CMK (cell line): ENCODE data around the gene NIM1K.
"Not testable (repeated sequence)": the region's sequence is repeated elsewhere in the genome, so short reads cannot be mapped to it uniquely, and the experiment has no call there.

Experiments used
- DNase-seq: peaks from one replicate; pipeline ENCODE4 v3.0.0-alpha.2; 2010; ENCODE audit warnings: low read depth

Gene NIM1K

DNA sequence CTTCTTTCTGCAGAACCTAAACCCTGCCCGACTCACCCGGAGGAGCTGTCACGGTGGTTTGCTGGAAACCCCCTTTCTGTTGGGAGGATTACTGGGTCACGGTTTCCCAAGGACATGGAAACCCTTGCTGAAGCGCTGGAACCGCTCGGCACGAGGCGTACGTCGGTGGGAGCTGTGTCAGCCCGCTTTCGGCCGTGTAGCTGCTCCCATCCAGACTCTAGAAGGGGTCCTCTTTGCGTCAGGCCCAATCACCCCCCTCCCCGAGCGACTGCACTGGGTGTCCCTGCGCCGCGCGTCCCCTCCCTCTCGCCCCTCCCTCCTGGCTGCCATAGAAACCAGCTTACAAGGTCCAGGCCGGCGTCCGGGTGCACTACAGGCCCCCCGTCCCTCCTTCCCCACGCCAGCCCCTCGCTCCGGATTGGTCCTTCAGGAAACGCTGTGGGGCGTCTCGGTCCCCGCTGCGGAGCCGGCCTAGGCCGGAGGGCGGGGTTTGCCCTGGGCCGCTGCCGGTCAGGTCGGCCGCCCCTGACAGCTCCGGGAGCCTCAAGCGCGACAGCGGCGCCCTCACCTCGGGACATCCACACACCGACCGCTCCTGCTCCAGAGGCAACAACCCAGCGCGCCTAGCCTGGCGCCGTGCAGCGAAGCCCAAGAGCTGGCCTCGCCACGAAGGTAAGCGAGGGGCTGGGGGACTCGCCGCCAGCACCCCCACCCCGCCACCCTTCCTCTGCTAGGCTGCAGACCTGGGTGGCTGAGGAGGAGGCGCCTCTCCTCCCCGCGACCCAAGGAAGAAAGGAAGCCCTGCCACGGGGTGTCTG is at the start of gene NIM1K:
NIM1K (plus strand) TSS at position 486 of the 818 bp plus-strand sequence. CDS start 53,551 bp downstream, outside the sequence.
- DNase-seq = no peak

GRCh38 chr5:43145071-43145470 is 47.0 kb upstream of the NIM1K start:
- DNase-seq = no peak

DNA sequence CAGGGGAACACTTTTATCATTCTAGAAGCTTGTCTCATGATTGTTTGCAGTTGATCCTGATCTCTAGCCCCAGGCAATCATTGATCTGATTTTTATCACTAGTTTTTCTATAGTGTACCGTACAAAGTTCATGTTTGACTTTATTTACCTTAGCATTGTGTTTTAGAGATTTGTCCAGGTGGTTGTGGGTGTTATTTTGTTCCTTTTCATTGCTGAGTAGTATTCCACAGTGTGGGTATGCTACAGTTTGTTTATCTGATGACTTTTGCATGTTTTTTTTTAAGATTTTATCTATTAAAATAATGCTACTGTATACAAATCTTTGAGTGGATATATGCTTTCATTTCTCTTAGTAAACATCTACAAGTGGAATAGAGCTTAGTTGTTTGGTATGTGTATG is 45.1 kb upstream of the NIM1K start:
- DNase-seq = no peak

DNA sequence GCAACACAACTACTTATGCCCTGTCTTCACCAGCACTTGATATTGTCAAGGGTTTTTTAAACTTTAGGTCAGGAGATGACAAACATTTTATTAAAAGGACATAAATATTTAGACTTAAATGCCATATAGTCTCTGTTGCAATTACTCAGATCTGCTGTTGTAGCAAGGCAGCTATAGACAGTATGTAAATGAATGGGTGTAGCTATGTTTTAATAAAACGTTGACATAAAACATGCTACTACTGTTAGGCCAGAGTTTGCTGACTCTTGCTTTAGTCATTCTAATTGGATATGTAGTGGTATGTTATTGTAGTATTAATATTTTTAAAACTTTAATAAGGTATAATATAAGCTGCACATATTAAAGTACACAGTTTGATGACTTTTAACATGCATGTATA is 43.6 kb upstream of the NIM1K start:
- DNase-seq = no peak

- no peak for DNase-seq
These were observed 42.8 kb upstream of the NIM1K start for GRCh38 chr5:43149231-43149630.

- DNase-seq = no peak
These were observed 42.0 kb upstream of the NIM1K start for GRCh38 chr5:43150075-43150474.

DNA sequence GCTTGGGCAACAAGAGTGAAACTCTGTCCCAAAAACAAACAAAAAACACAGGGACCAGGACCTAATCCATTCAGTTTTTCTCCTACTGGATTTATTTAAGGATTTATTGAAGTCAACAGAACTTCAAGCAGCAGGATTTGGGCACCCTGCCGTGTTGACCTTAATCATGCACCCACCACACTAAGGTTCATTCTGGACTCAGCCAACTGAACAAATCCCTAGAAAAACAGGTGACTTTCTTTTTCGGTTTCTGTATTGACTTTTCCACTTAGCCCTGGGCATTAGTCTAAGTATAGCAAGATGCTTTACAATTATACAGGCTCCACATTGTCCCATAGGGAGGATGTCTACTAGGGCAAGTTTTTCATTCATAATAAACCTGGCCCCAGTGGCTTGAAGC is 41.3 kb upstream of the NIM1K start:
- no peak for DNase-seq

DNA sequence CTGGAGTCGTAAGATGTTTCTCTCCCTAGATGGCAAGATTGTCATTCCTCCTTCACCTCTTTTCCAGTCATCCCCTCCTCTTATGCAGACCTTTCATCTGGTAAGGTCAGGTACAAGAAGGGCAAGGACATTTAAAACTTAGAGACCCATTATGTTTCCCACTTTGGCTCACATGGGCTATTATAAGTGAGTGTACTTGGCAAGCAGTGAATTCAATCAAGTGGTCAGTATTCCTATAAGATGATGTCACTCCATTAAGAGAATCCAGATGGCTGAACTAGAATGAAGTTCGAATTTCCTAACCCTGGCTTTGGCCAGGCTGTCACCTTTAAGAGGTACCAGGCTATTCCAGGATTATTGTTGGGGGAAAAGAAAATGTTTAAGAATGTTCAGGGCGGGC is 39.1 kb upstream of the NIM1K start:
- no peak for DNase-seq

DNA sequence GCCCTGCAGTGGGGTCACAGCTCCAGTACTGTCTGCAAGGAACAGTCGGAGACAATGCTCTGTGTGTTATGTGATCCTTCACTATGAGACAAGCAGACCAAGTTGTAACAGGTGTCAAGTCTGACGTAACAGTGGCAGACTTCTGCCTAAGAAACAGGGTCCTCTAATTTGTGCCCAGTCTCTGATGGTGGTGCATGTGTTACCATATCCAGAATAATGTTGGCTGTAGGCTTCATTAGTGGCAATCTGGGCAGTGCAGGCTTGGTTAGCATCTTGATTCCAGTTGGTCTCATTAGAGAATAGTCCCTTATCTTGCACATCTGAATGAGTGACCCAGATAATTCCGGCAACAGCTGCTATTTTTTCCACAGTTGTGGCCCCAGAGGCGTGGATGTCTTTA is 37.6 kb upstream of the NIM1K start:
- DNase-seq = no peak

DNA sequence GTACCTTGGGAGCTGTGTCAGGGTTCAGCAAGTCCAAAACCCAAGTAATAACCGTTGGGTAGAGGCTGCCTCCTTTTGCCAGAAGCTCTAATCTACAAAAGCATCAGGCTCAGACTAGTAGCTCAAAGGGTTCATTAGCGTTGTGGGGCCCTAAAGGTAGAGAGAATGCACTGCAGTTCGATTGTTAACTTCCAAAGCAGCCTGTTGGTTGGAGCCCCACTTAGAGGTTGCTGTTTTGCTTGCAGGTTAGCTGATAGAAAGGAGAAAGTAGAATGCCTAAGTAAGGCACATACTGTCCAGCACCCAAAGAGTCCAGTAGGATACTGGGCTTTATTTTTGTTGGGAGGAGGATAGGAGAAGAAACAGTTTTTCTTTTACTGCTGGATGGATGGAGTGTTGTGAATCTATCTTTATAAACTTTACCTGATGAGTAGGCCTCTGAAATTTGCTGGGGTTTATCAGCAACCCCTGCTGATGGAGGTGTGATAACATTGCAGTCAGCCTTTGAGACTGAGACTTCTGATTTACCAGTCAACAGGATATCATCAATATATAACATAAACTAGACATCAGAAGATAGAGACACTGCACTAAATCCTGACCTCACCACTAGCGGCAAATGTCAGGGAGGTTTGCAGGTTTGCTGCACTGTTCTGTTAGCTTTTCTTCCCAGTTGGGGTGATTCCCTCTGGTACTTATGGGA is 36.5 kb upstream of the NIM1K start:
- no peak for DNase-seq

DNA sequence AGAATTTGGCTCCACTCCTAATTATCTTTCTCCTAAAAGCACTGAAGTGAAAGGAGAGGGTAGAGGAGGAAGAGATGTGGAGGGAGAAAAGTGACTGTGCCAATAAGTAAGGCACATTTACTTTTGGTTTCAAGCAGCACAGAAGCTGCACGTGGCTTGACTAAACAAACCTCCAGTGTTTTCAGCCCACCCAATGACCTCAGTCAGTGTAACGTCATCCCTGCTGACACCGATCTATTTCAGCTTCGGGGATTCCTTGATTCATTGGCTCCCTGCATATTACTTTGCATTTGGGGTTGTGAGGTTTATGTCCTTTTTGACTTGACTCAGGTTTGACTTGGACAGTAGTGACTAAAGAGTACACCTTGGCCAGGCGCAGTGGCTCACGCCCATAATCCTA is 35.6 kb upstream of the NIM1K start:
- no peak for DNase-seq

DNA sequence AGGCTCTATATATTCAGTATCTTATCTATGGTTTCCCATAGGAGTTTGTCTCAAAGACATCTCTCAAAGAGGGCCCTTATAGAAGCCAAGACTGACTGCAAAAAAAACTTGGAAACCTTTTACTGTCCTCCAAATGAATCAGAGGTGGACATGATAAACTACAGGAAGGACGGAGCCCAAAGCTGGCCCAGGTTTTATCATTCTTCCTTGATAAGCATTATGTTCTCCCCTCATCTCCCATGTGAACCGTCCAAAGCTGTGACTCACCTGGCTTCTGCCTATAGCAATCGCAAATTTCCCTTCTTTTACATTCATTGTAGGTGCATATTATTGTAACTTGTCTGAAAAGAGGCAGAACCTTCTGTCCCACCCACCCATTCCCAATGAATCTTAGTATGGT is 35.0 kb upstream of the NIM1K start:
- no peak for DNase-seq

DNA sequence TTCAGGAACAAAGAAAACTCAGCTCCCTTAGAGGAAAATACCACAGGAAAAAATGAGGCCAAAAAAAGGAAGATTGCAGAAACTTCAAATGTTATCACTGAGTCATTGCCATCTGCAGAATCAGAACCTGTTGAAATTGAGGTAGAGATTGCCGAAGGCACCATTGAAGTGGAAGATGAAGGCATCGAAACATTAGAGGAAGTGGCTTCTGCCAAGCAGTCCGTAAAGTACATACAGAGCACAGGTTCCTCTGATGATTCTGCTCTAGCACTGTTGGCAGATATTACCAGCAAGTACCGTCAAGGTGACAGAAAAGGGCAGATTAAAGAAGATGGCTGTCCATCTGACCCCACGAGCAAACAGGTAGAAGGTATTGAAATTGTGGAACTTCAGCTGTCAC is 30.8 kb upstream of the NIM1K start:
- DNase-seq = no peak

DNA sequence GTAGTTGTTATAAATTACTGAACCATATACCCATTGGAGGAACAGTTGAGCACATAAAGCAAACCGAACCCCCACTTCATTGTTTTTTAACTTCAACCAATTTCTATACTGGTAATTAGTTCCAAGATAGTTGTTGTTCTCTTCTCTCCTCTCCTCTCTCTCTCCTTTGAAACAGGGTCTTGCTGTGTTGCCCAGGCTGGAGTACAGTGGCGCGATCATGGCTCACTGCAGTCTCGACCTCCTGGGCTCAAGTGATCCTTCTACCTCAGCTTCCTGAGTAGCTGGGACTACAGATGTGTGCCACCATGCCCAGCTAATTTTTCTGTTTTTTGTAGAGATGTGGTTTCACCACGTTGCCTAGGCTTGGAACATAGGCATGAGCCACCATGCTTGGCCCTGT is 27.2 kb upstream of the NIM1K start:
- DNase-seq = not testable (repeated sequence)

DNA sequence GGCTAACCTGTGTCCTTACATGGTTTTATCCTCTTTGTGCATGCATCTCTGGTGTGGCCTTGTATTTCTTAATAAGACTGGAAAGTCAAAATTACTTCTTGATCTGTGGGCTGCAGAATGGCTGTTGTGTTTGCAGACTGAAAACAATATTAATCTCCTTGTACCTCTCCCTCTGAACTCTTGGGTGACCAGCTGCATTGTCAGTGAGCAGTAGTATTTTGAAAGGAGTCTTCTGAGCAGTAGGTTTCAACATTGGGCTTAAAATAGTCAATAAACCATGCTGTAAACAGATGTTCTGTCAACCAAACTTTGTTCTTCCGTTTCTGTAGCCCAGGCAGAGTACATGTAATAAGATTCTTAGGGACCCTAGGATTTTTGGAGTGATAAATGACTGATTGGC is 26.7 kb upstream of the NIM1K start:
- DNase-seq = no peak

DNA sequence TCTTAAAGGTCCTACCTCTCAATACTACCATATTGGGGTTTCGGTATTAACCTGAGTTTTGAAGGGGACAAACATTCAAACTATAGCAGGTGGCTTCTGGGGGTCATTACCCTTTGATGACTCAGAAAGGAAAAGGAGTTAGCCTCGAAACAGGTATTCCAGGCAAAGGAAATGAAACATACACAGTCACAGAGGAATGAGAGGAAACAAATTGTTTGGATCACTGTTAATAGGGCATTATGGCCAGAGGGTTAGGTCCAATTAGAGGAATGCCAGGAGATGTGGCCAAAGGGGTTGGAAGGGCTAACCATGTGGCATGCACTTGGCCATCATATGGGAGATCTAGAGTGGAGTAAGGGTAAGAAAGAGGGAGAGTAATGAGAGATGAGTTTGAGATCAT is 23.9 kb upstream of the NIM1K start:
- DNase-seq = no peak

DNA sequence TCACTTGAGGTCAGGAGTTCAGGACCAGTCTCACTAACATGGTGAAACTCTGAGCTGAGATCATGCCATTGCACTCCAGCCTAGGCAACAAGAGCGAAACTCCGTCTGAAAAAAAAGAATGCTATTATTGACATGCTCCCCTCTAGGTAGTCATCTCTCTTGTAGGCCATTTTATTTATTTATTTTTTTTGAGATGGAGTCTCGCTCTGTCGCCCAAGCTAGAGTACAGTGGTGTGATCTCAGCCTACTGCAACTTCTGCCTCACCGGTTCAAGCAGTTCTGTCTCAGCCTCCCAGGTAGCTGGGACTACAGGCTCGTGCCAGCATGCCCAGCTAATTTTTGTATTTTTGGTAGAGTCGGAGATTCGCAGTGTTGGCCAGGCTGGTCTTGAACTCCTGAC is 20.6 kb upstream of the NIM1K start:
- no peak for DNase-seq

DNA sequence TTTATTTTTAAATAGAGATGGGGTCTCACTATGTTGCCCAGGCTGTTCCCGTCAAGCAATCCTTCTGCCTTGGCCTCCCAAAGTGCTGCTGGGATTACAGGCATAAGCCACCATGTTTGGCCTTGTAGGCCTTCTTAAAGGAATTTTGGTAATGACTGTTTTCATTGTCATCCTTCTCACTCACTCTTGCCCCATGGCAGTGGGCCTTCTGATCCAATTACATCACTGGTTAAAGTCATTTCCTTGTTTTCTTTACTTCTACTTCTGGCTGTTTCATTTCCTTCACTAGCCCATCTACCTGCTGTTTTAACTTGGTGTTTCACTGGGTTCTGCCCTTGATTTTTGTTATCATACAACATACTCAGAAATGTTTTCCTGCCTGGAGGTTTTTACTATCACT is 20.1 kb upstream of the NIM1K start:
- DNase-seq = no peak

DNA sequence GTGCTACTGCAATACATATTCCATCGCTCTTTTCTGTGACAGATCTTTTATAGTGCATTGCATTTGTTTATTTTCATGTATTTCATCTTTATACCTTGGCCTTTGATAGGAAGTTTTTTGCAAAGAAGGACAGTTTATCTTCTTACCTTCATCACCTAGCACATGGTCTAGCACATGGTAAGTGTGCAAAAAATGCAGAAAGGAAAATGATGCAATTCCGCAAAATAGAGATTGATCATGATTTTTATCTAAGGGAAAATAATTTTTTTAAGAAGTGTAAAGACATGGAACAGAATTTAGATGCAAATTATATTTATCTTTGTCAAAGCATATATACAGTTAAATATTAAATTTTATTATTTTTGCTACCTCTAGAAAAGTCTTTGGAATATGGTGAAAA is 19.2 kb upstream of the NIM1K start:
- DNase-seq = no peak

DNA sequence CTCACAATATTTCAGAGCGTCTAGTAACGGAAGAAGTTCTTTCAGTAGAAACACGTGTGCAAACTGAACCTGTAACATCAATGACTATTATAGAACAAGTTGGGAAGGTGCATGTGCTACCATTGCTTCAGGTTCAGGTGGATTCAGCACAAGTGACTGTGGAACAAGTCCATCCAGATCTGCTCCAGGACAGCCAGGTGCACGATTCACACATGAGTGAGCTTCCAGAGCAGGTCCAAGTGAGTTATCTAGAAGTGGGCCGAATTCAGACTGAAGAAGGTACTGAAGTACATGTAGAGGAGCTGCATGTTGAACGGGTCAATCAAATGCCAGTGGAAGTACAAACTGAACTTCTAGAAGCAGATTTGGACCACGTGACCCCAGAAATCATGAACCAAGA is 17.4 kb upstream of the NIM1K start:
- no peak for DNase-seq

DNA sequence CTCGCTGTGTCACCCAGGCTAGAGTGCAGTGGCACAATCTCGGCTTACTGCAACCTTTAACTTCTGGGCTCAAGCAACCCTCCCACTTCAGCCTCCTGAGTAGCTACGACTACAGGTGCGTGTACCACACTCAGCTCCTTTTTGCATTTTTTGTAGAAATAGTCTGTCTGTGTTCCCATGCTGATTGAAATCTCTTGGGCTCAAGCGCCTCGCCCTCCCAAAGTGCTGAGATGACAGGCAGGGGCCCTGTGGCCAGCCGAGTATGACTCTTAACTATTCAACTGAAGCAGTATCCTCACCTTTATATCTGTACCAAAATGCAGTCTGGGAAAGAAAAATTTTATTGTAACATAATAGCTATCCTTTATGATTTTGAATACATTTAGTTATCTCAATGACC is 12.2 kb upstream of the NIM1K start:
- no peak for DNase-seq

- DNase-seq = no peak
These were observed 9.6 kb upstream of the NIM1K start for GRCh38 chr5:43182421-43182820.

- not testable (repeated sequence) for DNase-seq
These were observed 8.9 kb upstream of the NIM1K start for GRCh38 chr5:43183101-43183500.
